ENCODE results near the gene ENO1.

The ENO1 gene

GRCh38 chr1:8860738-8861516 is 17.6 kb downstream of the ENO1 start:
- no peak for TF ChIP-seq CTCF (IDR thresholded peaks at IDR 0.05)

DNA sequence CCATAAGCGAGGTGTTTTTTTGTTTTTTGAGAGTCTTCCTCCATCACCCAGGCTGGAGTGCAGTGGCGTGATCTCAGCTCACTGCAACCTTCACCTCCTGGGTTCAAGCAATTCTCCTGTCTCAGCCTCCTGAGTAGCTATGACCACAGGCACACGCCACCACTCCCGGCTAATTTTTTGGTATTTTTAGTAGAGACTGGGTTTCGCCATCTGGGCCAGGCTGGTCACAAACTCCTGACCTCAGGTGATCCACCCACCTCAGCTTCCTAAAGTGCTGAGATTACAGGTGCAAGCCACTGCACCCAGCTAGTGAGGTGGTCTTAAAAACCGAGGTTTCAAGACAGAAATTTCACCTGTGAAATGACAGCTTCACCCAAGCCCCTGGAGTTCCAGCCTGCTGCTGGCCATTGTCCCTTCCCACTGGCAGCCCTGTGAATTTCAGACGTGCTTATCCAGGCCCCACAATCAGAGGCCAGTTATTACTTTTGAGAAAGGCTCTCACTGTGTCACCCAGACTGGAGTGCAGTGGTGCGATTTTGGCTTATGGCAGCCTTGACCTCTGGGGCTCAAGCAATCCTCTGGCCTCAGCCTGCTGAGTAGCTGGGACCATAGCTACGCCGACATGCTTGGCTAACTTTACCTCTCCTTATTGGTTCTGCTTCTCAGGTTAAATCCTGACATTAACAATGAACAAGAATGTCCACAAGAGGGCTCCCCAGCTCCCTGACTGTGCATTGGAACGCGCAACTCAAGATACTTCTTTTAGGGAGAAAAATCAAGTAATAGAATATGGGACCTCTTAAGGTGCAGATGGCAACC is 19.4 kb downstream of the ENO1 start:
- TF ChIP-seq CTCF (IDR thresholded peaks at IDR 0.05): peak; percentile 59

DNA sequence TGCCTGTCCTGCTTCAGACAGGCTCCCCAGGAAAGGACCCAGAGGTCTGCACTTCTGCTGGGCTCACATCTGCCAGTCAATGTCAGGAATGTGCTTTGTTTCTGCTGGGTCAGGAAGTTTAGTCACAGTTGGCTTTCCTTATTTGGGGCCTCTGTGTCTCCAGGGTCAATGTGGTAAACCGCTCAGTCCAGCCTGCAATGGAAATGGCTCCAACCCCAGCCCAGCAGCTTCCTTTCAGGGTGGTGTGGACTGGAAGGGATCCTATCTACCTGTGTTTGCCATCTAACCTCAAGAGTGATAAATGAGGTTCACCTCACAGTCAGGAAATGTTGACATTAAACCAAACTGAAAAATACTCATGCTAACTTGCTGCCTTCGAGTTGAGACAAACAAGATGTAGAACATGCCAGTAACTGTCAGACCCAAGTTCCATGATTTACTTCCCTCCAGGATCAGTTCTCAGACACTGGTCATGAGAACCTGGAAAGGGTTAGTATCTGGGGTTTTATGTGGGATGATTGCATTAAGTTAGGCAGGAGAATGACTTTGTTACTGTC is 20.3 kb downstream of the ENO1 start:
- no peak for TF ChIP-seq CTCF (IDR thresholded peaks at IDR 0.05)

GRCh38 chr1:8856689-8857412 is 21.6 kb downstream of the ENO1 start:
- no peak for TF ChIP-seq CTCF (IDR thresholded peaks at IDR 0.05)

DNA sequence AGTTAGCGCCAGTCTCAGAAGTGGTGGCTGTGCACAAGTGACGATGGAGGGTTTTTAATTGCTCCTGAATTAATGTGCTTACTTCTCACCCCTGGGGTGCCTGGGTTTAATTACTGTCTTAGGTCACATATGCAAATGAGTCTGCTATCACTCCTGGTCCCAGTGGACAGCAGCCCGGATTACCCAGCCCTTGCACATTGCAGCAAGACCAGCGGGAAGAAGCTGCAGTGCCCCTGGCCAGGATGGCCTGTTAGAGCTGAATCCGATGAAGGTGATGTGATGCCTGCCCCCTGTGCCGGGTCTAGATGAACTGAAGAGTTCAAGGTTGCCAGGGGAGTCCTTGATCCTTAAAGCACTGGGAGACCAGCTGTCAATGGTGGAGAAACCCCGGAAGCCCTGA is 24.2 kb downstream of the ENO1 start:
- TF ChIP-seq CTCF (IDR thresholded peaks at IDR 0.05): no peak

DNA sequence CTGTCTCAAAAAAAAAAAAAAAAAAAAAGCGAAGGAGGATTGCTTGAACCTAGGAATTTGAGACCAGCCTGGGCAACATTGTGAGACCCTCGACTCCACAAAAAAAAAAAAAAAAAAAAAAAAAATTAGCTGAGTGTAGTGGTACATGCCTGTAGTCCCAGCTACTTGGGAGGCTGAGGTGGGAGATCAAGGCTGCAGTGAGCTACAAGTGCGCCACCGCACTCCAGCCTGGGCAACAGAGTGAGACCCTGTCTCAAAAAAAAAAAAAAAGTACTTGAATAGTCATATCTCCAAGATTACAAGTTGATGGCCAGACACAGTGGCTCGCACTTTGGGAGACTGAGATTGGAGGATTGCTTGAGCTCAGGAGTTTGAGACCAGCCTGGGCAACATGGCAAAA is 27.4 kb downstream of the ENO1 start:
- TF ChIP-seq CTCF (IDR thresholded peaks at IDR 0.05): no peak

DNA sequence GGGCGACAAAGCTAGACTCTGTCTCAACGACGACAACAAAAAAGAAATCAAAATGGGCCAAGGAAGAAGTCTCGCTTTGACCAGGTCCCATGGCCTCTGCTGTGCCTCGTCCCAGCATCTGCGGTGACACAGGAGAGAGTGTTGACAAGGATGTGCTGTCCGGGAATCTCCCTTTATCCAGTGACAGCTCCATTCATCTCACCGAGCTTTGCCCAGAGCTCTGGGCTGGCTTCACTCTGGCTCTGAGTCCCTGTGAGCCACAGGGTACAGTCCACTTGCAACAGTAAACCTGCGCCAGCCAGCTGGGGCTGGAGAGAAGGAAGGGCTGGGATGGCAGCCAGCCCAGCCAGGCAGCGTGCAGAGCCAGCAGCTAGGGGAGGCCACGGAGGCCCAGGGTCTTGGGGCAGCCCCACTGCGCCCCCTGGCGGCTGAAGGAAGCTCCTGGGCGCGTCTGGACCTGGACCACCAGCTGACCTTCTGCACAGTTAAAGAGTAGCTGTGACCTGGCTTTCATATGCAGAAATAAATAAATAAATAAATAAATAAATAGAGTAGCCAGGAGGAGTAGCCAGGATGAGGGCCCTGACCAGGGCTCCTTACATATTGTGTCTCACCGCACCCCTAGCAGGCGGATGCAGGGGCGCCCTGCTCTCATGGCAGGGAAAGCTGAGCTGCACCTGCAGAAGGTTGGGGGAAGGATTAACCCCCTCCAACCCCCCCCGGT is 29.7 kb downstream of the ENO1 start:
- peak; percentile 79 for TF ChIP-seq CTCF (IDR thresholded peaks at IDR 0.05)

Measured in LNCAP (cell line).